KMS-11 (cell line): ENCODE data around the gene PPP1R36.

Experiments used
- H2AFZ ChIP-seq: fragments of 200-600 bp; sonication (generic); 2 replicates; pipeline ENCODE4 v1.6.1; 2016; ENCODE audit warnings: antibody characterized with exemption, mixed run types, low read depth
- H3K27ac ChIP-seq: fragments of 200-600 bp; sonication (generic); 2 replicates; pipeline ENCODE4 v1.6.1; 2016; ENCODE audit warnings: mild to moderate bottlenecking, mixed run types
- H3K27me3 ChIP-seq: fragments of 200-600 bp; sonication (generic); 2 replicates; pipeline ENCODE4 v1.6.1; 2017; ENCODE audit warnings: mild to moderate bottlenecking, low read depth, mixed run types, moderate library complexity; ENCODE audit not compliant: insufficient read depth
- H3K36me3 ChIP-seq: fragments of 200-600 bp; sonication (generic); 2 replicates; pipeline ENCODE4 v1.6.1; 2017; ENCODE audit warnings: mild to moderate bottlenecking, mixed run types; ENCODE audit not compliant: insufficient read depth
- H3K4me1 ChIP-seq: fragments of 200-600 bp; sonication (generic); 2 replicates; pipeline ENCODE4 v1.6.1; 2016; ENCODE audit warnings: mild to moderate bottlenecking, low read depth, mixed run types; ENCODE audit not compliant: poor library complexity, severe bottlenecking
- H3K4me2 ChIP-seq: fragments of 200-600 bp; sonication (generic); 2 replicates; pipeline ENCODE4 v1.7.0; 2016; ENCODE audit warnings: mild to moderate bottlenecking, mixed run types
- H3K4me3 ChIP-seq: fragments of 200-600 bp; sonication (generic); IDR thresholded peaks from 2 replicates; pipeline ENCODE4 v1.6.1; 2017; ENCODE audit warnings: low read depth, low read length, mixed read lengths; ENCODE audit not compliant: insufficient read depth
- H3K79me2 ChIP-seq: fragments of 200-600 bp; sonication (generic); 2 replicates; pipeline ENCODE4 v1.6.1; 2016; ENCODE audit warnings: low read depth, mixed run types; ENCODE audit not compliant: insufficient read depth
- H3K9ac ChIP-seq: fragments of 200-600 bp; sonication (generic); 2 replicates; pipeline ENCODE4 v1.6.1; 2016; ENCODE audit warnings: mild to moderate bottlenecking, mixed run types
- H4K20me1 ChIP-seq: fragments of 200-600 bp; sonication (generic); 2 replicates; pipeline ENCODE4 v1.6.1; 2016; ENCODE audit warnings: mild to moderate bottlenecking, mixed run types; ENCODE audit not compliant: insufficient read depth
- CTCF ChIP-seq: fragments of 200-600 bp; sonication (generic); conservative IDR thresholded peaks from 2 replicates; pipeline ENCODE4 v1.6.1; 2017; ENCODE audit warnings: low read depth, mild to moderate bottlenecking, antibody characterized with exemption, low read length, moderate library complexity, mixed read lengths

PPP1R36 gene

GRCh38 chr14:64518229-64518628 lies 31.5 kb upstream of the PPP1R36 start:
- Histone ChIP-seq H3K4me3 (no peak overlapping the region), H3K4me2 (peak overlapping the region; percentile 72), H3K36me3 (no peaks in the 10 kb centered on the region; the same call in 1 of the 2 replicates), H3K27me3 (no peaks in the 10 kb centered on the region), H2AFZ (no peak overlapping the region), H4K20me1 (no peaks in the 10 kb centered on the region), H3K79me2 (peaks cover 84% of the 10 kb centered on the region), H3K4me1 (peaks cover 85% of the 10 kb centered on the region), H3K9ac (peak overlapping the region; percentile 32; the same call in 1 of the 2 replicates), H3K27ac (peak overlapping the region; percentile 91)
- TF ChIP-seq CTCF, result no peak

- H3K4me1 ChIP-seq, result peaks cover 95% of the 10 kb centered on the region
- peak overlapping the region; percentile 81 for H3K4me2 ChIP-seq
- H3K79me2 ChIP-seq, result peaks cover 79% of the 10 kb centered on the region
- TF ChIP-seq CTCF, result no peak
- H3K4me3 ChIP-seq, result no peak overlapping the region
- no peaks in the 10 kb centered on the region for H3K27me3 ChIP-seq
- no peaks in the 10 kb centered on the region; the same call in 1 of the 2 replicates for H3K36me3 ChIP-seq
- H2AFZ ChIP-seq, result no peak overlapping the region
- peak overlapping the region; percentile 88 for H3K27ac ChIP-seq
- no peaks in the 10 kb centered on the region for H4K20me1 ChIP-seq
- peak overlapping the region; percentile 31; the same call in 1 of the 2 replicates for H3K9ac ChIP-seq
These were observed 29.1 kb upstream of the PPP1R36 start for GRCh38 chr14:64520699-64521098.

GRCh38 chr14:64522591-64523355 lies 27.0 kb upstream of the PPP1R36 start:
- TF ChIP-seq CTCF, result no peak
- H3K27me3 ChIP-seq, result no peaks in the 10 kb centered on the region
- peak overlapping the region; percentile 56 for H3K9ac ChIP-seq
- H3K4me1 ChIP-seq, result peaks cover 82% of the 10 kb centered on the region
- H4K20me1 ChIP-seq, result no peaks in the 10 kb centered on the region
- peak overlapping the region; percentile 81 for H3K4me2 ChIP-seq
- H3K79me2 ChIP-seq, result peaks cover 62% of the 10 kb centered on the region
- H3K27ac ChIP-seq, result peak overlapping the region; percentile 88
- H2AFZ ChIP-seq, result no peak overlapping the region
- no peaks in the 10 kb centered on the region for H3K36me3 ChIP-seq
- H3K4me3 ChIP-seq, result no peak overlapping the region

GRCh38 chr14:64525354-64525753 lies 24.4 kb upstream of the PPP1R36 start:
- Histone ChIP-seq H2AFZ (no peak overlapping the region), H3K27ac (no peak overlapping the region), H3K36me3 (no peaks in the 10 kb centered on the region), H3K79me2 (peaks cover 37% of the 10 kb centered on the region), H3K4me2 (no peak overlapping the region), H4K20me1 (no peaks in the 10 kb centered on the region), H3K27me3 (no peaks in the 10 kb centered on the region), H3K4me3 (no peak overlapping the region), H3K9ac (no peak overlapping the region), H3K4me1 (peaks cover 56% of the 10 kb centered on the region)
- no peak for TF ChIP-seq CTCF
